ENCODE data around the gene CLEC3B. TPM values are rescaled to one million over a fixed set of nuclear protein-coding genes. Genes with fewer than 3 reads are reported as not detected.

CLEC3B gene
- total and polyA plus RNA-seq, 4 donors, result 69.1 to 177 (median 103) TPM

- Histone ChIP-seq H3K4me1 (ENCODE audit: control insufficient read depth in 1 of 2, insufficient read depth in 2 of 2, low read length in 2 of 2) (peaks cover 0 to 5% of the 10 kb centered on the region in 2 donors), H3K4me3 (ENCODE audit: low read length in 2 of 2) (no peak overlapping the region), H3K27me3 (ENCODE audit: control insufficient read depth in 1 of 2, insufficient read depth in 2 of 2, low read length in 1 of 2) (no peaks in the 10 kb centered on the region), H3K27ac (ENCODE audit: low read depth in 1 of 2, low read length in 2 of 2) (no peak overlapping the region), H3K9me3 (ENCODE audit: control insufficient read depth, low read length) (no peaks in the 10 kb centered on the region), H3K36me3 (ENCODE audit: control insufficient read depth in 1 of 2, insufficient read depth in 2 of 2, low read length in 1 of 2) (no peaks in the 10 kb centered on the region)
- ATAC-seq (ENCODE audit: low FRiP score), result no peak
- DNase-seq, result no peak
- intact Hi-C loops (cut with DNase I), result no loop called here
- WGBS, 2 donors, result 7 to 14% methylated on average over 1 of the region's 1 CpG
These were observed 58.3 kb downstream of the CLEC3B start for GRCh38 chr3:45084361-45084760.

DNA sequence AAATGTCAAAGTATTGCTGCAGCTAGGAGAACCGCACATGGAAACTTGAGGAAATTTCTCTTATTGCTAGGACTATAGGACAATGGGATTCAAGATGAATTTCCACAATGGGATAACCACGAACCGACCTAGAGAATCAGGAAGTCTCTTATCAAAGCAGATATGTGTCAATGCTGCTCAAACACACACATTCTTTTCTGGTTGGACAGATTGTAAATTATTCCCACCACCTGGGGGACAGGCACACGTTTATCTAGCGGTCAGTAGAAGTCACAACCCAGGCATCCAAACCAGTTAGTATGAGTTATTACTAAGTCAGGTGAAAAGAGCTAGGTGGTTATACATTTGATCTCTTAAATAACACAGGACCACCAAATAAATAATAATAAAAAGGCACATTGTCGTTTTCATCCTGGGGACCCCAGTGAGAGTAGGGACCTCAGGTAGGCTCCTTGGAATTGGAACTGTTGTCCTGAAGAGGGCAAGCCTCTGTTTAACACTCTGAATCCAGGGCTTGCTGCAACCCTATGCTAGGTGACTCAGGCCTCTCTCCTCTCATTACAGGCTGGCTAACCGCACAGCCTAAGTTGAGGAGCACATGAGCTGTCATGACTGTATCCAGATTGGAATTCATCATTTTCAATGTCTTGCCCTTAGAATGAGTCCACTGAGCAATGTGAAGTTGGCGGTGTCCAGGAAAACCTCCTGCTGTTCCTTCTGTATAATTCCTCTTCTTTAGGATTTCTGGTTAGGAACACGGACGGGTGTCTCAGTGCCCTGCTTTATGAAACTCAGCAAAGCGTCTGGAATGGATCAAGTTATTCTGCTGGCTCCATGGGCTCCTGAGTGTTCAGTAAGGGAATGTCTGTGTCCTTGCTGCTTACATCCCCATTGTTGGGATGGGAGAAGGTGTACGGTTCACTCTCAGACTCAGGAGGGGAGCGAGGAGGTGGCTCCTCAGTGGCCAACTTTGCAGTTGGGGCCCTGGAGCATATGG lies 59.0 kb downstream of the CLEC3B start:
- no peak overlapping the region for H3K27ac ChIP-seq (ENCODE audit: low read depth in 1 of 2, low read length in 2 of 2)
- intact Hi-C loops (cut with DNase I), result loop anchor here in 1 of 2 donors (5.0 kb wide), 1 partner anchor 38 kb away; no protein-coding TSS in a partner anchor
- H3K36me3 ChIP-seq (ENCODE audit: control insufficient read depth in 1 of 2, insufficient read depth in 2 of 2, low read length in 1 of 2), result no peaks in the 10 kb centered on the region
- H3K4me3 ChIP-seq (ENCODE audit: low read length in 2 of 2), result no peak overlapping the region
- H3K9me3 ChIP-seq (ENCODE audit: control insufficient read depth, low read length), result no peaks in the 10 kb centered on the region
- 84 to 85% methylated on average over 13 of the region's 13 CpGs for WGBS, 2 donors
- DNase-seq (no peak), ATAC-seq (ENCODE audit: low FRiP score) (no peak)
- peaks cover 0 to 5% of the 10 kb centered on the region in 2 donors for H3K4me1 ChIP-seq (ENCODE audit: control insufficient read depth in 1 of 2, insufficient read depth in 2 of 2, low read length in 2 of 2)
- no peaks in the 10 kb centered on the region for H3K27me3 ChIP-seq (ENCODE audit: control insufficient read depth in 1 of 2, insufficient read depth in 2 of 2, low read length in 1 of 2)

Other genes starting within 250 kb of the CLEC3B start
- gene TMEM42, start 164.4 kb upstream of the CLEC3B start, total RNA-seq, result 10 to 100 TPM in 1 of 2 donors, 1 to 10 TPM in 1; 7.9 to 10.6 TPM
- 10 to 100 TPM; 14.1 to 19.1 TPM for gene TMEM42, start 164.4 kb upstream of the CLEC3B start, polyA plus RNA-seq
- not detected for gene TGM4, start 151.7 kb upstream of the CLEC3B start, total RNA-seq
- gene TGM4, start 151.7 kb upstream of the CLEC3B start, polyA plus RNA-seq, result not detected
- gene ZDHHC3, start 50.1 kb upstream of the CLEC3B start, total RNA-seq, result 10 to 100 TPM; 60.5 to 62.2 TPM
- gene ZDHHC3, start 50.1 kb upstream of the CLEC3B start, polyA plus RNA-seq, result 10 to 100 TPM; 44.8 to 49.5 TPM
- gene EXOSC7, start 50.1 kb upstream of the CLEC3B start, total RNA-seq, result 10 to 100 TPM; 30.7 to 31.2 TPM
- gene EXOSC7, start 50.1 kb upstream of the CLEC3B start, polyA plus RNA-seq, result 10 to 100 TPM; 15.8 to 28.9 TPM
- gene CDCP1, start 120.1 kb downstream of the CLEC3B start, total RNA-seq, result 1 to 10 TPM; 3.8 to 8.9 TPM
- gene CDCP1, start 120.1 kb downstream of the CLEC3B start, polyA plus RNA-seq, result 1 to 10 TPM in 1 of 2 donors, under 1 TPM in 1; 0.33 to 2.1 TPM
- 1 to 10 TPM; 3.0 to 3.2 TPM for gene TMEM158, start 200.0 kb downstream of the CLEC3B start, total RNA-seq
- gene TMEM158, start 200.0 kb downstream of the CLEC3B start, polyA plus RNA-seq, result under 1 TPM in 1 of 2 donors, not detected in 1; 0.88 TPM

Measured in aorta (tissue), 5 donors.